H1 (cell line): Measurements from ENCODE around the gene ARHGAP26. TPM values are rescaled to one million over a fixed set of nuclear protein-coding genes. Genes with fewer than 3 reads are reported as not detected.

Source experiments
- CTCF ChIA-PET: fragments of 300-600 bp; sonication (Branson Sonifier 250); formaldehyde crosslinking; loops from one replicate; lab custom pipeline; 2021; ENCODE audit not compliant: partially characterized antibody; lab: Charles Lee
- POLR2A ChIA-PET: fragments of 300-600 bp; sonication (Branson Sonifier 250); formaldehyde crosslinking; loops from one replicate; lab custom pipeline; 2021; ENCODE audit warnings: inconsistent platforms; ENCODE audit not compliant: partially characterized antibody; lab: Charles Lee
- DNase-seq, 2 experiments: peaks; one replicate each; pipeline versions ENCODE4 v3.0.0 to v3.0.0-alpha.2; 2010 to 2022; ENCODE audit warnings: low spot score in 2 of 2, low read depth in 1 of 2, mixed read lengths in 1 of 2
- FAIRE-seq: peaks from 2 replicates; lab custom pipeline; 2011; peaks lifted over from hg19 to GRCh38; lab: Jason Lieb, UNC
- H2AFZ ChIP-seq: 2 replicates; pipeline ENCODE4 v1.8.1; 2012; ENCODE audit warnings: low read length, inconsistent platforms
- H2AK5ac ChIP-seq: 2 replicates; pipeline ENCODE4 v1.6.1; 2013; ENCODE audit warnings: low read depth, low read length
- H2BK120ac ChIP-seq: replicated peaks from 2 replicates; pipeline ENCODE3; 2013; ENCODE audit warnings: low read depth, low read length, inconsistent platforms
- H2BK12ac ChIP-seq: 2 replicates; pipeline ENCODE4 v1.6.1; 2013; ENCODE audit warnings: low read depth, low read length
- H2BK15ac ChIP-seq: 2 replicates; pipeline ENCODE4 v1.6.1; 2013; ENCODE audit warnings: low read length
- H2BK20ac ChIP-seq: 2 replicates; pipeline ENCODE4 v1.6.1; 2013; ENCODE audit warnings: low read length
- H2BK5ac ChIP-seq: 2 replicates; pipeline ENCODE4 v1.6.1; 2013; ENCODE audit warnings: low read depth, low read length
- H3K14ac ChIP-seq: 2 replicates; pipeline ENCODE4 v1.6.1; 2013; ENCODE audit warnings: inconsistent platforms; ENCODE audit not compliant: insufficient read length
- H3K18ac ChIP-seq: 2 replicates; pipeline ENCODE4 v1.6.1; 2013; ENCODE audit warnings: low read length; ENCODE audit errors: extremely low read depth
- H3K23ac ChIP-seq: 2 replicates; pipeline ENCODE4 v1.6.1; 2013; ENCODE audit warnings: inconsistent platforms; ENCODE audit not compliant: insufficient read length
- H3K23me2 ChIP-seq: 2 replicates; pipeline ENCODE4 v1.6.1; 2013; ENCODE audit warnings: low read depth, low read length
- H3K27ac ChIP-seq: 2 replicates; pipeline ENCODE4 v1.6.1; 2011; ENCODE audit warnings: low read depth, low read length, inconsistent platforms
- H3K27me3 ChIP-seq, 4 experiments: replicated peaks in 1 of 4; 1 replicate in 1 of 4; 2 replicates in 3 of 4; pipeline versions ENCODE4 v1.6.1 to v1.8.1; 2011 to 2013; ENCODE audit warnings: low read length in 3 of 4, mild to moderate bottlenecking in 3 of 4, inconsistent platforms in 2 of 4, mixed read lengths in 2 of 4, moderate library complexity in 1 of 4; ENCODE audit not compliant: control insufficient read depth in 3 of 4, insufficient read depth in 3 of 4; ENCODE audit errors: extremely low read depth in 1 of 4
- H3K36me3 ChIP-seq, 4 experiments: 2 replicates each; pipeline versions ENCODE4 v1.6.1 to v1.8.1; 2011 to 2013; ENCODE audit warnings: mild to moderate bottlenecking in 4 of 4, low read length in 3 of 4, moderate library complexity in 2 of 4, control low read depth in 1 of 4, inconsistent platforms in 1 of 4; ENCODE audit not compliant: insufficient read depth in 4 of 4, control insufficient read depth in 2 of 4
- H3K4ac ChIP-seq: replicated peaks from 2 replicates; pipeline ENCODE3; 2013; ENCODE audit warnings: low read length, low read depth, mixed read lengths, inconsistent platforms; ENCODE audit not compliant: insufficient read length
- H3K4me1 ChIP-seq, 4 experiments: replicated peaks in 1 of 4; 1 replicate in 1 of 4; 2 replicates in 3 of 4; pipeline versions ENCODE4 v1.6.1 to v1.8.1; 2011 to 2013; ENCODE audit warnings: low read length in 3 of 4, inconsistent platforms in 2 of 4, mixed read lengths in 1 of 4; ENCODE audit not compliant: insufficient read depth in 4 of 4, control insufficient read depth in 3 of 4
- H3K4me2 ChIP-seq, 2 experiments: 2 replicates each; pipeline versions ENCODE4 v1.6.1 to v1.8.1; 2011 to 2013; ENCODE audit warnings: low read depth in 2 of 2, low read length in 2 of 2, control low read depth in 1 of 2, inconsistent platforms in 1 of 2, mild to moderate bottlenecking in 1 of 2; ENCODE audit not compliant: insufficient read depth in 1 of 2
- H3K4me3 ChIP-seq, 4 experiments: fragments of 200-600, 300-600 bp in 1 of 4; sonication (generic), shearing (Covaris generic), sonication (Bioruptor Twin) in 1 of 4; 2 replicates each; pipeline versions ENCODE4 v1.5.1 to v1.8.1; 2011 to 2016; ENCODE audit warnings: low read length in 4 of 4, low read depth in 3 of 4, control low read depth in 2 of 4, inconsistent platforms in 2 of 4, mild to moderate bottlenecking in 2 of 4, mixed read lengths in 1 of 4, moderate library complexity in 1 of 4; ENCODE audit not compliant: insufficient read depth in 2 of 4; ENCODE audit errors: extremely low read depth in 1 of 4
- H3K56ac ChIP-seq: replicated peaks from 2 replicates; pipeline ENCODE3; 2013; ENCODE audit warnings: low read depth, mild to moderate bottlenecking, mixed read lengths, low read length, inconsistent platforms; ENCODE audit not compliant: insufficient read length
- H3K79me1 ChIP-seq: 2 replicates; pipeline ENCODE4 v1.6.1; 2013; ENCODE audit warnings: low read depth, low read length, control low read depth
- H3K79me2 ChIP-seq, 2 experiments: 2 replicates each; pipeline versions ENCODE4 v1.6.1 to v1.8.1; 2012 to 2013; ENCODE audit warnings: low read length in 2 of 2, mild to moderate bottlenecking in 2 of 2, inconsistent platforms in 1 of 2; ENCODE audit not compliant: insufficient read depth in 2 of 2, control insufficient read depth in 1 of 2
- H3K9ac ChIP-seq, 4 experiments: replicated peaks in 1 of 4; 1 replicate in 1 of 4; 2 replicates in 3 of 4; pipeline versions ENCODE4 v1.6.1 to v1.8.1; 2011 to 2013; ENCODE audit warnings: low read depth in 3 of 4, low read length in 3 of 4, control low read depth in 2 of 4, mild to moderate bottlenecking in 2 of 4, moderate library complexity in 2 of 4, inconsistent platforms in 1 of 4; ENCODE audit errors: extremely low read depth in 1 of 4
- H3K9me3 ChIP-seq, 2 experiments: 2 replicates each; pipeline versions ENCODE4 v1.6.1 to v1.8.1; 2012 to 2013; ENCODE audit warnings: mild to moderate bottlenecking in 2 of 2, moderate library complexity in 2 of 2, control low read depth in 1 of 2, inconsistent platforms in 1 of 2, low read depth in 1 of 2, low read length in 1 of 2, mixed read lengths in 1 of 2; ENCODE audit not compliant: insufficient read depth in 2 of 2
- H4K20me1 ChIP-seq, 2 experiments: replicated peaks in 1 of 2; 2 replicates each; pipeline versions ENCODE3 to v1.8.1; 2011 to 2013; ENCODE audit warnings: inconsistent platforms in 2 of 2, low read length in 2 of 2, mild to moderate bottlenecking in 1 of 2; ENCODE audit not compliant: insufficient read depth in 2 of 2, control insufficient read depth in 1 of 2
- H4K5ac ChIP-seq: 2 replicates; pipeline ENCODE4 v1.6.1; 2013; ENCODE audit warnings: low read length, low read depth, mixed read lengths, inconsistent platforms; ENCODE audit not compliant: insufficient read length
- H4K8ac ChIP-seq: 2 replicates; pipeline ENCODE4 v1.8.0; 2013; ENCODE audit warnings: mild to moderate bottlenecking, moderate library complexity, low read length, inconsistent platforms; ENCODE audit not compliant: insufficient read depth; ENCODE audit errors: extremely low read depth
- H4K91ac ChIP-seq: replicated peaks from 2 replicates; pipeline ENCODE3; 2013; ENCODE audit warnings: low read length, mixed read lengths, inconsistent platforms; ENCODE audit not compliant: insufficient read length
- CHD1 ChIP-seq: IDR thresholded peaks from 2 replicates; pipeline ENCODE4 v1.6.1; 2012; ENCODE audit warnings: low read depth, low read length, improper control_type of control experiment
- CTBP2 ChIP-seq: IDR thresholded peaks from 2 replicates; pipeline ENCODE4 v1.7.0; 2011; ENCODE audit warnings: borderline replicate concordance, mild to moderate bottlenecking, moderate library complexity, mixed read lengths, low read length; ENCODE audit not compliant: insufficient read depth, insufficient read length
- EGR1 ChIP-seq: IDR thresholded peaks from 2 replicates; pipeline ENCODE4 v1.6.1; 2011; ENCODE audit warnings: low read depth, low read length, borderline replicate concordance
- KDM5A ChIP-seq: fragments of 200-600 bp; IDR thresholded peaks from 2 replicates; pipeline ENCODE4 v1.7.1; 2012; ENCODE audit warnings: mild to moderate bottlenecking, low read length, inconsistent platforms, mixed read lengths
- NANOG ChIP-seq: IDR thresholded peaks from 2 replicates; pipeline ENCODE4 v1.6.1; 2011; ENCODE audit warnings: low read length, low read depth, mild to moderate bottlenecking, inconsistent platforms; ENCODE audit not compliant: insufficient read depth, poor library complexity, severe bottlenecking
- NRF1 ChIP-seq: IDR thresholded peaks from 2 replicates; pipeline ENCODE4 v1.6.1; 2011; ENCODE audit warnings: mild to moderate bottlenecking, low read depth, low read length, improper control_type of control experiment
- POLR2AphosphoS5 ChIP-seq: IDR thresholded peaks from 2 replicates; pipeline ENCODE4 v1.6.1; 2011; ENCODE audit warnings: low read depth, low read length
- SP2 ChIP-seq: IDR thresholded peaks from 2 replicates; pipeline ENCODE4 v1.6.1; 2012; ENCODE audit warnings: mild to moderate bottlenecking, low read length, inconsistent platforms
- WGBS, 2 experiments: shearing (Covaris generic) in 1 of 2; methylation state at CpG; one replicate each; pipeline versions ENCODE4 v1.1.6 to v1.1.7; 2013 to 2015; ENCODE audit warnings: low lambda C conversion rate in 2 of 2, mixed read lengths in 2 of 2, inconsistent platforms in 1 of 2, low coverage in 1 of 2, missing lambda C conversion rate in 1 of 2; ENCODE audit not compliant: insufficient replicate concordance in 2 of 2, insufficient coverage in 1 of 2, insufficient read length in 1 of 2; ENCODE audit errors: extremely low coverage in 1 of 2, missing lambda C conversion rate in 1 of 2; 5-methylcytosine and 5-hydroxymethylcytosine counted together
- polyA plus RNA-seq, 7 experiments: library from polyadenylated mRNA; depleted of rRNA in 3 of 7; stranded (reverse) in 5 of 7; unstranded in 2 of 7; fragments of >200 nt in 5 of 7; fragments of 200-250 nt in 2 of 7; gene quantifications; 1 replicate in 5 of 7; 2 replicates in 1 of 7; 4 replicates in 1 of 7; pipeline versions ENCODE4 v1.2.1 to v1.2.3, GENCODE V29; 2011 to 2013; ENCODE audit warnings: missing spikeins in 2 of 7, mixed read lengths in 2 of 7
- total RNA-seq: library from RNA; stranded (reverse); fragmentation: NEBNext Ultra II Directional; extraction: Animal tissue kit (Norgen Biotek cat#: 25700); gene quantifications from 2 replicates; pipeline ENCODE4 v1.2.1, GENCODE V29; 2021
- TF ChIP-seq, protein P1 (sequence below): IDR thresholded peaks from 2 replicates; pipeline ENCODE4 v1.6.1; 2011; ENCODE audit warnings: low read length, improper control_type of control experiment

ARHGAP26 gene
- total and polyA plus RNA-seq, 2 of the 8 experiments (the other 6 are each of a cell fraction or from before 2014, with no cell fraction given) = 7.1 to 24.8 TPM

GRCh38 chr5:143205386-143205785, 435.2 kb downstream of the ARHGAP26 start:
- H3K27ac ChIP-seq = no peak overlapping the region
- 88% methylated on average over 3 of the region's 3 CpGs; no CpG with 5 or more reads in 1 of the 2 experiments for WGBS, 2 experiments
- H2BK15ac ChIP-seq = no peak overlapping the region
- DNase-seq (no peak), FAIRE-seq (no peak)
- H2AK5ac ChIP-seq = no peak overlapping the region
- no peak overlapping the region for H3K4ac ChIP-seq
- H4K20me1 ChIP-seq = no peaks in the 10 kb centered on the region
- no peaks in the 10 kb centered on the region for H3K36me3 ChIP-seq
- H3K4me2 ChIP-seq = no peak overlapping the region
- no peak overlapping the region for H2BK20ac ChIP-seq
- H3K4me1 ChIP-seq = peaks cover 0 to 4% (median 0%) of the 10 kb centered on the region in 4 experiments; a peak in 1 of 7 replicates
- no peaks in the 10 kb centered on the region for H3K23me2 ChIP-seq
- no peak overlapping the region for H4K91ac ChIP-seq
- no peak overlapping the region for H2BK120ac ChIP-seq
- H3K4me3 ChIP-seq = no peak overlapping the region
- no peak overlapping the region for H2AFZ ChIP-seq
- no peak overlapping the region for H4K8ac ChIP-seq
- ChIA-PET CTCF (interaction anchor here (0.8 to 1.8 kb wide), 6 partner anchors 14 to 202 kb away, joined by 3 to 5 read pairs (median 4); no protein-coding TSS in a partner anchor), POLR2A (no interaction called here)
- no peaks in the 10 kb centered on the region for H3K9me3 ChIP-seq
- no peak overlapping the region for H3K14ac ChIP-seq
- no peaks in the 10 kb centered on the region for H3K79me1 ChIP-seq
- no peaks in the 10 kb centered on the region for H3K79me2 ChIP-seq
- no peak overlapping the region for H3K23ac ChIP-seq
- no peaks in the 10 kb centered on the region for H3K27me3 ChIP-seq
- H4K5ac ChIP-seq = no peak overlapping the region
- no peak overlapping the region for H3K18ac ChIP-seq
- H2BK12ac ChIP-seq = no peak overlapping the region
- no peak overlapping the region for H2BK5ac ChIP-seq
- no peak overlapping the region for H3K9ac ChIP-seq
- H3K56ac ChIP-seq = no peak overlapping the region
- TF ChIP-seq, protein P1, sequence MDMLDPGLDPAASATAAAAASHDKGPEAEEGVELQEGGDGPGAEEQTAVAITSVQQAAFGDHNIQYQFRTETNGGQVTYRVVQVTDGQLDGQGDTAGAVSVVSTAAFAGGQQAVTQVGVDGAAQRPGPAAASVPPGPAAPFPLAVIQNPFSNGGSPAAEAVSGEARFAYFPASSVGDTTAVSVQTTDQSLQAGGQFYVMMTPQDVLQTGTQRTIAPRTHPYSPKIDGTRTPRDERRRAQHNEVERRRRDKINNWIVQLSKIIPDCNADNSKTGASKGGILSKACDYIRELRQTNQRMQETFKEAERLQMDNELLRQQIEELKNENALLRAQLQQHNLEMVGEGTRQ = no peak
- TF ChIP-seq SP2 = no peak
- TF ChIP-seq NRF1 = no peak
- TF ChIP-seq EGR1 = no peak
- no peak for TF ChIP-seq POLR2AphosphoS5
- no peak for TF ChIP-seq NANOG
- TF ChIP-seq CTBP2 = no peak
- TF ChIP-seq CHD1 = no peak
- no peak for TF ChIP-seq KDM5A
